ENCODE measurements around the gene STIM2. TPM values are rescaled to one million over a fixed set of nuclear protein-coding genes. Genes with fewer than 3 reads are reported as not detected.

Gene STIM2
- polyA plus RNA-seq, 3 donors, result 8.6 to 16.5 (median 8.8) TPM

DNA sequence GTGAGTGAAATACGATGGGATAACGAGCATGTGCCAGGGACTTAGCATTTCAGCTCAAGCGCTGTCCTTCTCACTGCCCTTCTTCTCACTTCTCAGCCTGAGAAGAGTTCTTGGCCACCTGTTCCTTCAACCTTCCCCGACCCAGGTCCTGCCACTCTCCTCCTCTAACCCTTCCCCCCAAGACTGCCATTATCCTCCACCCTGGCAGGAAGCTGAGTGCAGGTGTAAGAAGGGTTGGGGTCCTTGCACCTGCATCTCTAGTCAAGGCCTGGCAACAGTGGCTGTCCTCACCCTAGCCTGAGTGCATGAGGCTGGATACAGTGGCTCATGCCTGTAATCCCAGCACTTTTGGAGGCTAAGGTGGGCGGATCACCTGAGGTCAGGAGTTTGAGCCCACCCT, 19.9 kb upstream of the STIM2 start:
- intact Hi-C loops (cut with micrococcal nuclease), result no loop called here
- no peak overlapping the region for H3K27ac Mint-ChIP-seq

GRCh38 chr4:26842911-26843310, 17.7 kb upstream of the STIM2 start:
- no peaks in the 10 kb centered on the region for H3K27me3 ChIP-seq (ENCODE audit: control insufficient read depth in 2 of 2, insufficient read depth in 2 of 2, low read length in 2 of 2)
- H3K4me1 ChIP-seq (ENCODE audit: control insufficient read depth in 1 of 2, insufficient read depth in 2 of 2, low read length in 2 of 2), result peaks cover 12 to 16% of the 10 kb centered on the region in 2 donors
- intact Hi-C loops (cut with micrococcal nuclease), result no loop called here
- peak; percentile 38 to 54 (median 41) for DNase-seq
- H3K9ac ChIP-seq (ENCODE audit: insufficient read depth, low read length, poor library complexity, severe bottlenecking), result no peak overlapping the region
- H3K9me3 Mint-ChIP-seq, result peaks cover 0 to 2% (median 0%) of the 10 kb centered on the region in 7 donors
- peak overlapping the region; percentile 24 for H3K4me2 ChIP-seq (replicated peaks; ENCODE audit: extremely low read depth, low read length, poor library complexity, severe bottlenecking)
- H3K36me3 Mint-ChIP-seq, result no peaks in the 10 kb centered on the region
- H3K36me3 ChIP-seq (replicated peaks in 1 of 2; ENCODE audit: control insufficient read depth in 1 of 2, insufficient read depth in 2 of 2, low read length in 2 of 2), result no peaks in the 10 kb centered on the region
- H3K27me3 Mint-ChIP-seq (ENCODE audit: low read depth in 3 of 3), result peaks cover 0 to 4% (median 3%) of the 10 kb centered on the region in 3 donors
- H3K27ac Mint-ChIP-seq, result peak overlapping the region in 2 of 7 donors; percentile 26 to 27
- peak overlapping the region in 1 of 2 donors; percentile 58 for H3K4me3 Mint-ChIP-seq
- H3K4me3 ChIP-seq (replicated peaks in 1 of 3; ENCODE audit: low read depth in 2 of 3, low read length in 3 of 3), result peak overlapping the region in 1 of 3 experiments; percentile 22
- TF ChIP-seq, protein P1, sequence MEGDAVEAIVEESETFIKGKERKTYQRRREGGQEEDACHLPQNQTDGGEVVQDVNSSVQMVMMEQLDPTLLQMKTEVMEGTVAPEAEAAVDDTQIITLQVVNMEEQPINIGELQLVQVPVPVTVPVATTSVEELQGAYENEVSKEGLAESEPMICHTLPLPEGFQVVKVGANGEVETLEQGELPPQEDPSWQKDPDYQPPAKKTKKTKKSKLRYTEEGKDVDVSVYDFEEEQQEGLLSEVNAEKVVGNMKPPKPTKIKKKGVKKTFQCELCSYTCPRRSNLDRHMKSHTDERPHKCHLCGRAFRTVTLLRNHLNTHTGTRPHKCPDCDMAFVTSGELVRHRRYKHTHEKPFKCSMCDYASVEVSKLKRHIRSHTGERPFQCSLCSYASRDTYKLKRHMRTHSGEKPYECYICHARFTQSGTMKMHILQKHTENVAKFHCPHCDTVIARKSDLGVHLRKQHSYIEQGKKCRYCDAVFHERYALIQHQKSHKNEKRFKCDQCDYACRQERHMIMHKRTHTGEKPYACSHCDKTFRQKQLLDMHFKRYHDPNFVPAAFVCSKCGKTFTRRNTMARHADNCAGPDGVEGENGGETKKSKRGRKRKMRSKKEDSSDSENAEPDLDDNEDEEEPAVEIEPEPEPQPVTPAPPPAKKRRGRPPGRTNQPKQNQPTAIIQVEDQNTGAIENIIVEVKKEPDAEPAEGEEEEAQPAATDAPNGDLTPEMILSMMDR (IDR thresholded peaks at IDR 0.05), result no peak
- no peaks in the 10 kb centered on the region for H3K9me3 ChIP-seq (replicated peaks in 1 of 2; ENCODE audit: control insufficient read depth in 1 of 2, insufficient read depth in 1 of 2, low read length in 2 of 2)
- no peak overlapping the region for H3K27ac ChIP-seq (ENCODE audit: low read depth in 1 of 2, low read length in 2 of 2)
- 0% methylated on average over 1 of the region's 2 CpGs for WGBS (ENCODE audit: insufficient coverage)
- H3K79me2 ChIP-seq (ENCODE audit: insufficient read depth, low read length), result no peaks in the 10 kb centered on the region
- H2AFZ ChIP-seq (ENCODE audit: insufficient read depth, low read depth, low read length, poor library complexity, severe bottlenecking), result no peak overlapping the region
- H3K4me1 Mint-ChIP-seq, result peaks cover 17% of the 10 kb centered on the region
- no peaks in the 10 kb centered on the region for H4K20me1 ChIP-seq (ENCODE audit: insufficient read depth, low read length)

More for the DNA sequence above, 19.9 kb upstream of the STIM2 start:
- Histone ChIP-seq H3K9me3 (replicated peaks in 1 of 2; ENCODE audit: control insufficient read depth in 1 of 2, insufficient read depth in 1 of 2, low read length in 2 of 2) (no peaks in the 10 kb centered on the region), H3K36me3 (replicated peaks in 1 of 2; ENCODE audit: control insufficient read depth in 1 of 2, insufficient read depth in 2 of 2, low read length in 2 of 2) (no peaks in the 10 kb centered on the region), H3K4me1 (ENCODE audit: control insufficient read depth in 1 of 2, insufficient read depth in 2 of 2, low read length in 2 of 2) (peaks cover 12 to 17% of the 10 kb centered on the region in 2 donors), H3K9ac (ENCODE audit: insufficient read depth, low read length, poor library complexity, severe bottlenecking) (no peak overlapping the region), H3K4me3 (replicated peaks in 1 of 3; ENCODE audit: low read depth in 2 of 3, low read length in 3 of 3) (no peak overlapping the region), H2AFZ (ENCODE audit: insufficient read depth, low read depth, low read length, poor library complexity, severe bottlenecking) (no peak overlapping the region), H3K79me2 (ENCODE audit: insufficient read depth, low read length) (no peaks in the 10 kb centered on the region), H3K27ac (ENCODE audit: low read depth in 1 of 2, low read length in 2 of 2) (no peak overlapping the region), H3K4me2 (replicated peaks; ENCODE audit: extremely low read depth, low read length, poor library complexity, severe bottlenecking) (no peak overlapping the region), H3K27me3 (ENCODE audit: control insufficient read depth in 2 of 2, insufficient read depth in 2 of 2, low read length in 2 of 2) (no peaks in the 10 kb centered on the region), H4K20me1 (ENCODE audit: insufficient read depth, low read length) (no peaks in the 10 kb centered on the region)
- Mint-ChIP-seq H3K4me3 (no peak overlapping the region), H3K27me3 (ENCODE audit: low read depth in 3 of 3) (peaks cover 0 to 4% (median 3%) of the 10 kb centered on the region in 3 donors), H3K4me1 (peaks cover 17% of the 10 kb centered on the region), H3K36me3 (no peaks in the 10 kb centered on the region), H3K9me3 (peaks cover 0 to 2% (median 0%) of the 10 kb centered on the region in 7 donors)
- TF ChIP-seq, protein P1 (IDR thresholded peaks at IDR 0.05), result no peak
- 100% methylated on average over 1 of the region's 5 CpGs for whole genome bisulfite sequencing (ENCODE audit: insufficient coverage)
- no peak for DNase-seq
